Measurements from ENCODE around the gene ABR.

- TF ChIP-seq CTCF (IDR thresholded peaks at IDR 0.05) (no peak), POLR2A (IDR thresholded peaks at IDR 0.05) (no peak)
Observed at GRCh38 chr17:1071103-1071825, 108.5 kb downstream of the ABR start.
